GM12878 (cell line): Measurements from ENCODE around the gene LSMEM2. TPM values are rescaled to one million over a fixed set of nuclear protein-coding genes. Genes with fewer than 3 reads are reported as not detected.

Source experiments
- ATAC-seq: fragments of 200-7000 bp; cut with Tn5 transposase; 3 replicates; pipeline ENCODE4 v1.9.1; 2020; ENCODE audit warnings: mild to moderate bottlenecking, moderate library complexity
- BruUV-seq: library from RNA; stranded (reverse); fragments of 400-500 nt; replicated peaks from 2 replicates; lab custom pipeline; 2021; lab: Mats Ljungman, UMichigan
- CTCF ChIA-PET: fragments of 300-600 bp; sonication (Branson Sonifier 250); formaldehyde crosslinking; extraction: SDS; loops from one replicate; lab custom pipeline; 2021; ENCODE audit warnings: inconsistent platforms; lab: Yijun Ruan, JAX
- POLR2A ChIA-PET: fragments of 350-600 bp; formaldehyde crosslinking; extraction: SDS; loops from one replicate; lab custom pipeline; 2021; ENCODE audit warnings: inconsistent platforms; lab: Charles Lee
- RAD21 ChIA-PET: fragments of 300-600 bp; sonication (Branson Sonifier 250); formaldehyde crosslinking; loops from one replicate; lab custom pipeline; 2023; ENCODE audit warnings: antibody characterized with exemption; ENCODE audit not compliant: unreplicated experiment; lab: Charles Lee
- SMC1A ChIA-PET: fragments of 300-600 bp; sonication (Branson Sonifier 250); formaldehyde crosslinking; loops from one replicate; lab custom pipeline; 2023; ENCODE audit not compliant: unreplicated experiment, uncharacterized antibody; lab: Charles Lee
- DNase-seq: peaks from one replicate; pipeline ENCODE4 v3.0.0-alpha.2; 2011; ENCODE audit warnings: low read depth, low spot score
- FAIRE-seq: peaks from 3 replicates; lab custom pipeline; 2011; peaks lifted over from hg19 to GRCh38; lab: Jason Lieb, UNC
- H2AFZ ChIP-seq: 2 replicates; pipeline ENCODE4 v1.6.0; 2011; ENCODE audit warnings: low read depth, low read length, control low read depth; ENCODE audit not compliant: control insufficient read depth
- H3K27ac ChIP-seq: 2 replicates; pipeline ENCODE4 v1.5.1; 2011; ENCODE audit warnings: control low read depth; ENCODE audit not compliant: control insufficient read depth, insufficient read depth
- H3K27me3 ChIP-seq, 2 experiments: replicated peaks in 1 of 2; 2 replicates each; pipeline versions ENCODE4 v1.6.0 to v1.6.1; 2011; ENCODE audit warnings: low read length in 1 of 2; ENCODE audit not compliant: control insufficient read depth in 2 of 2, insufficient read depth in 2 of 2
- H3K36me3 ChIP-seq, 2 experiments: 2 replicates each; pipeline ENCODE4 v1.5.1; 2011; ENCODE audit warnings: low read length in 1 of 2; ENCODE audit not compliant: control insufficient read depth in 2 of 2, insufficient read depth in 2 of 2
- H3K4me1 ChIP-seq: 2 replicates; pipeline ENCODE4 v1.6.1; 2011; ENCODE audit warnings: mild to moderate bottlenecking, low read length, moderate library complexity, mixed read lengths; ENCODE audit not compliant: control insufficient read depth, insufficient read depth
- H3K4me2 ChIP-seq: 2 replicates; pipeline ENCODE4 v1.6.0; 2011; ENCODE audit warnings: control low read depth; ENCODE audit not compliant: control insufficient read depth, insufficient read depth
- H3K4me3 ChIP-seq: fragments of 200-600 bp; sonication (generic); 2 replicates; pipeline ENCODE4 v1.5.1; 2016
- H3K79me2 ChIP-seq: 2 replicates; pipeline ENCODE4 v1.6.0; 2011; ENCODE audit warnings: low read length; ENCODE audit not compliant: control insufficient read depth, insufficient read depth
- H3K9ac ChIP-seq: 2 replicates; pipeline ENCODE4 v1.8.0; 2011; ENCODE audit warnings: low read length, control low read depth, mixed read lengths; ENCODE audit not compliant: control insufficient read depth, insufficient read depth
- H3K9me3 ChIP-seq: replicated peaks from 3 replicates; pipeline ENCODE4 v1.5.1; 2011; ENCODE audit warnings: mild to moderate bottlenecking, low read length; ENCODE audit not compliant: control insufficient read depth, insufficient read depth
- H4K20me1 ChIP-seq: 2 replicates; pipeline ENCODE4 v1.6.0; 2011; ENCODE audit not compliant: control insufficient read depth, insufficient read depth
- CHD1 ChIP-seq: IDR thresholded peaks from 2 replicates; pipeline ENCODE4 v1.6.1; 2012; ENCODE audit warnings: low read depth, low read length, improper control_type of control experiment
- EGR1 ChIP-seq, 2 experiments: IDR thresholded peaks; 1 replicate in 1 of 2; 2 replicates in 1 of 2; pipeline ENCODE4 v1.6.1; 2011 to 2012; ENCODE audit warnings: low read depth in 2 of 2, low read length in 2 of 2, borderline replicate concordance in 1 of 2, mild to moderate bottlenecking in 1 of 2, moderate library complexity in 1 of 2
- GATAD2B ChIP-seq: fragments of 450-650 bp; conservative IDR thresholded peaks from 2 replicates; pipeline ENCODE4 v1.6.1; 2017; ENCODE audit warnings: low read depth, mild to moderate bottlenecking, moderate library complexity
- RCOR1 ChIP-seq: conservative IDR thresholded peaks from 2 replicates; pipeline ENCODE4 v1.6.1; 2012; ENCODE audit warnings: low read depth, low read length, improper control_type of control experiment
- SMC3 ChIP-seq: IDR thresholded peaks from 2 replicates; pipeline ENCODE4 v1.6.1; 2011; ENCODE audit warnings: low read length, improper control_type of control experiment, borderline replicate concordance
- YY1 ChIP-seq: IDR thresholded peaks from 2 replicates; pipeline ENCODE4 v1.6.1; 2011; ENCODE audit warnings: low read depth, mild to moderate bottlenecking, low read length
- ZNF384 ChIP-seq: IDR thresholded peaks from 2 replicates; pipeline ENCODE4 v1.6.1; 2012; ENCODE audit warnings: low read depth, mild to moderate bottlenecking, low read length, improper control_type of control experiment, borderline replicate concordance
- WGBS: methylation state at CpG from one replicate; pipeline ENCODE4 v1.1.6; 2016; ENCODE audit warnings: low lambda C conversion rate; ENCODE audit not compliant: insufficient replicate concordance, insufficient coverage; ENCODE audit errors: missing lambda C conversion rate; 5-methylcytosine and 5-hydroxymethylcytosine counted together
- in situ Hi-C: fragments of 300-500 bp; cut with MboI; formaldehyde crosslinking; loops from 9 replicates; pipeline ENCODE4 v1.14.3; 2018; ENCODE audit warnings: mixed read lengths
- intact Hi-C: fragments of 100-400 bp; cut with micrococcal nuclease; formaldehyde crosslinking; loops from one replicate; pipeline ENCODE4 v1.14.2; 2022; ENCODE audit not compliant: unreplicated experiment
- polyA plus RNA-seq, 11 experiments: library from polyadenylated mRNA; depleted of rRNA in 4 of 11; unstranded in 6 of 11; stranded (reverse) in 5 of 11; fragments of >200 nt; fragmentation: Nextera tagmentation in 4 of 11; fragmentation: Illumina TruSeq in 1 of 11; extraction: Ambion mirVana in 4 of 11; extraction: Trizol in 1 of 11; gene quantifications; 1 replicate in 1 of 11; 2 replicates in 10 of 11; pipeline versions ENCODE4 v1.2.1 to v1.2.3, GENCODE V29; 2011 to 2016; ENCODE audit warnings: inconsistent platforms in 2 of 11, missing spikeins in 2 of 11, low read depth in 1 of 11
- total RNA-seq, 4 experiments: library from RNA; depleted of rRNA in 3 of 4; stranded (reverse); fragments of >200 nt in 3 of 4; fragmentation: Illumina TruSeq in 1 of 4; extraction: Trizol in 1 of 4; gene quantifications; 2 replicates each; pipeline versions ENCODE4 v1.2.1 to v1.2.3, GENCODE V29; 2013 to 2021
- TF ChIP-seq, protein P1 (sequence below): fragments of 450-650 bp; IDR thresholded peaks from 2 replicates; pipeline ENCODE4 v1.6.1; 2017; ENCODE audit warnings: mild to moderate bottlenecking
- TF ChIP-seq, protein P2 (sequence below): IDR thresholded peaks from 2 replicates; pipeline ENCODE4 v1.6.1; 2011; ENCODE audit warnings: mild to moderate bottlenecking, low read depth, low read length, moderate library complexity; ENCODE audit not compliant: insufficient replicate concordance
- TF ChIP-seq, protein P3 (sequence below): fragments of 450-650 bp; IDR thresholded peaks from 2 replicates; pipeline ENCODE4 v1.6.1; 2016; ENCODE audit warnings: mild to moderate bottlenecking
- TF ChIP-seq, protein P4 (sequence below): fragments of 450-650 bp; IDR thresholded peaks from 2 replicates; pipeline ENCODE4 v1.6.1; 2017; ENCODE audit warnings: mild to moderate bottlenecking, moderate library complexity

Gene LSMEM2
- total and polyA plus RNA-seq, 10 of the 15 experiments (the other 5 are each of a cell fraction or from before 2014, with no cell fraction given) = 0.17 TPM; not detected in 9

DNA sequence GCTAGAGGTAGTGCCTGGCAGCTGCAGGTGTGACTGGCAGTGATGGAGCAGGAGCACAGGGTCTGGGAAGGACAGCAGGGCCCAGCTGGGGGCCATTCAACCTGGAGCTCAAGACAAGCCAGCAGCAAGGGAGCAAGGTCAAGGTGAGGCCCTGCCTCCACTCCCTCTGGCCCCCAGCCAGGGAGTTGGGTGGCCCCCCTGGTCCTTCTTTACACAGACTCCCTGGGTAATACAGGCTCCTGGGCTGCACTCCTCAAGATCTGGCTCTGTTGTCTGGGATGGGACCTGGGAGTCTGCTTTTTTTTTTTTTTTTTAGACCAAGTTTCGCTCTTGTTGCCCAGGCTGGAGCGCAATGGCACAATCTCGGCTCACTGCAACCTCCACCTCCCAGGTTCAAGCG is 28.4 kb upstream of the LSMEM2 start:
- ChIA-PET POLR2A (interaction anchor here (0.6 kb wide), 1 partner anchor 42 kb away, joined by 3 read pairs; the partner anchor contains the start of gene IFRD2), SMC1A (interaction anchor here (1.3 kb wide), 1 partner anchor 56 kb away, joined by 3 read pairs; no protein-coding TSS in a partner anchor), CTCF (interaction anchor here (1.0 to 1.8 kb wide), 3 partner anchors 10 to 58 kb away, joined by 3 to 9 read pairs (median 4); partner anchors contain the start of gene GNAT1), RAD21 (no interaction called here)
- Histone ChIP-seq H4K20me1 (peaks cover 20% of the 10 kb centered on the region), H3K4me2 (no peak overlapping the region), H3K27ac (no peak overlapping the region), H3K9ac (no peak overlapping the region), H3K79me2 (peaks cover 50% of the 10 kb centered on the region), H3K27me3 (no peaks in the 10 kb centered on the region), H2AFZ (no peak overlapping the region), H3K36me3 (peaks cover 33 to 45% of the 10 kb centered on the region in 2 experiments), H3K9me3 (no peaks in the 10 kb centered on the region), H3K4me1 (peaks cover 16% of the 10 kb centered on the region), H3K4me3 (no peak overlapping the region)
- no peak for DNase-seq
- no peak for ATAC-seq
- no peak for FAIRE-seq
- intact Hi-C loops = no loop called here
- no TSS peak for BruUV-seq
- in situ Hi-C loops = no loop called here
- 87% methylated on average over 3 of the region's 4 CpGs for WGBS
- TF ChIP-seq EGR1 (IDR thresholded peaks at IDR 0.05; ENCODE audit: borderline replicate concordance in 1 of 2, low read depth in 2 of 2, low read length in 2 of 2) (no peak), CHD1 (no peak), RCOR1 (no peak), YY1 (no peak), GATAD2B (no peak), ZNF384 (no peak), SMC3 (no peak)
- TF ChIP-seq, protein P1, sequence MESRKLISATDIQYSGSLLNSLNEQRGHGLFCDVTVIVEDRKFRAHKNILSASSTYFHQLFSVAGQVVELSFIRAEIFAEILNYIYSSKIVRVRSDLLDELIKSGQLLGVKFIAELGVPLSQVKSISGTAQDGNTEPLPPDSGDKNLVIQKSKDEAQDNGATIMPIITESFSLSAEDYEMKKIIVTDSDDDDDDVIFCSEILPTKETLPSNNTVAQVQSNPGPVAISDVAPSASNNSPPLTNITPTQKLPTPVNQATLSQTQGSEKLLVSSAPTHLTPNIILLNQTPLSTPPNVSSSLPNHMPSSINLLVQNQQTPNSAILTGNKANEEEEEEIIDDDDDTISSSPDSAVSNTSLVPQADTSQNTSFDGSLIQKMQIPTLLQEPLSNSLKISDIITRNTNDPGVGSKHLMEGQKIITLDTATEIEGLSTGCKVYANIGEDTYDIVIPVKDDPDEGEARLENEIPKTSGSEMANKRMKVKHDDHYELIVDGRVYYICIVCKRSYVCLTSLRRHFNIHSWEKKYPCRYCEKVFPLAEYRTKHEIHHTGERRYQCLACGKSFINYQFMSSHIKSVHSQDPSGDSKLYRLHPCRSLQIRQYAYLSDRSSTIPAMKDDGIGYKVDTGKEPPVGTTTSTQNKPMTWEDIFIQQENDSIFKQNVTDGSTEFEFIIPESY = no peak
- TF ChIP-seq, protein P2, sequence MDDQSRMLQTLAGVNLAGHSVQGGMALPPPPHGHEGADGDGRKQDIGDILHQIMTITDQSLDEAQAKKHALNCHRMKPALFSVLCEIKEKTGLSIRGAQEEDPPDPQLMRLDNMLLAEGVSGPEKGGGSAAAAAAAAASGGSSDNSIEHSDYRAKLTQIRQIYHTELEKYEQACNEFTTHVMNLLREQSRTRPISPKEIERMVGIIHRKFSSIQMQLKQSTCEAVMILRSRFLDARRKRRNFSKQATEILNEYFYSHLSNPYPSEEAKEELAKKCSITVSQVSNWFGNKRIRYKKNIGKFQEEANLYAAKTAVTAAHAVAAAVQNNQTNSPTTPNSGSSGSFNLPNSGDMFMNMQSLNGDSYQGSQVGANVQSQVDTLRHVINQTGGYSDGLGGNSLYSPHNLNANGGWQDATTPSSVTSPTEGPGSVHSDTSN = no peak
- TF ChIP-seq, protein P3, sequence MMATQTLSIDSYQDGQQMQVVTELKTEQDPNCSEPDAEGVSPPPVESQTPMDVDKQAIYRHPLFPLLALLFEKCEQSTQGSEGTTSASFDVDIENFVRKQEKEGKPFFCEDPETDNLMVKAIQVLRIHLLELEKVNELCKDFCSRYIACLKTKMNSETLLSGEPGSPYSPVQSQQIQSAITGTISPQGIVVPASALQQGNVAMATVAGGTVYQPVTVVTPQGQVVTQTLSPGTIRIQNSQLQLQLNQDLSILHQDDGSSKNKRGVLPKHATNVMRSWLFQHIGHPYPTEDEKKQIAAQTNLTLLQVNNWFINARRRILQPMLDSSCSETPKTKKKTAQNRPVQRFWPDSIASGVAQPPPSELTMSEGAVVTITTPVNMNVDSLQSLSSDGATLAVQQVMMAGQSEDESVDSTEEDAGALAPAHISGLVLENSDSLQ = no peak
- TF ChIP-seq, protein P4, sequence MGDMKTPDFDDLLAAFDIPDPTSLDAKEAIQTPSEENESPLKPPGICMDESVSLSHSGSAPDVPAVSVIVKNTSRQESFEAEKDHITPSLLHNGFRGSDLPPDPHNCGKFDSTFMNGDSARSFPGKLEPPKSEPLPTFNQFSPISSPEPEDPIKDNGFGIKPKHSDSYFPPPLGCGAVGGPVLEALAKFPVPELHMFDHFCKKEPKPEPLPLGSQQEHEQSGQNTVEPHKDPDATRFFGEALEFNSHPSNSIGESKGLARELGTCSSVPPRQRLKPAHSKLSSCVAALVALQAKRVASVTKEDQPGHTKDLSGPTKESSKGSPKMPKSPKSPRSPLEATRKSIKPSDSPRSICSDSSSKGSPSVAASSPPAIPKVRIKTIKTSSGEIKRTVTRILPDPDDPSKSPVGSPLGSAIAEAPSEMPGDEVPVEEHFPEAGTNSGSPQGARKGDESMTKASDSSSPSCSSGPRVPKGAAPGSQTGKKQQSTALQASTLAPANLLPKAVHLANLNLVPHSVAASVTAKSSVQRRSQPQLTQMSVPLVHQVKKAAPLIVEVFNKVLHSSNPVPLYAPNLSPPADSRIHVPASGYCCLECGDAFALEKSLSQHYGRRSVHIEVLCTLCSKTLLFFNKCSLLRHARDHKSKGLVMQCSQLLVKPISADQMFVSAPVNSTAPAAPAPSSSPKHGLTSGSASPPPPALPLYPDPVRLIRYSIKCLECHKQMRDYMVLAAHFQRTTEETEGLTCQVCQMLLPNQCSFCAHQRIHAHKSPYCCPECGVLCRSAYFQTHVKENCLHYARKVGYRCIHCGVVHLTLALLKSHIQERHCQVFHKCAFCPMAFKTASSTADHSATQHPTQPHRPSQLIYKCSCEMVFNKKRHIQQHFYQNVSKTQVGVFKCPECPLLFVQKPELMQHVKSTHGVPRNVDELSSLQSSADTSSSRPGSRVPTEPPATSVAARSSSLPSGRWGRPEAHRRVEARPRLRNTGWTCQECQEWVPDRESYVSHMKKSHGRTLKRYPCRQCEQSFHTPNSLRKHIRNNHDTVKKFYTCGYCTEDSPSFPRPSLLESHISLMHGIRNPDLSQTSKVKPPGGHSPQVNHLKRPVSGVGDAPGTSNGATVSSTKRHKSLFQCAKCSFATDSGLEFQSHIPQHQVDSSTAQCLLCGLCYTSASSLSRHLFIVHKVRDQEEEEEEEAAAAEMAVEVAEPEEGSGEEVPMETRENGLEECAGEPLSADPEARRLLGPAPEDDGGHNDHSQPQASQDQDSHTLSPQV = no peak
